GM19455 (cell line): ENCODE measurements around the gene TBC1D16.
"Not testable (repeated sequence)": the region's sequence is repeated elsewhere in the genome, so short reads cannot be mapped to it uniquely, and the experiment has no call there.

Experiments
- ATAC-seq: cut with Tn5 transposase; IDR thresholded peaks from one replicate; pipeline ENCODE4 v1.9.1; 2021; ENCODE audit not compliant: unreplicated experiment

Gene TBC1D16

GRCh38 chr17:79902146-79902791 is 133.4 kb downstream of the TBC1D16 start:
- no peak for ATAC-seq

GRCh38 chr17:79901131-79901530 is 134.5 kb downstream of the TBC1D16 start:
- no peak for ATAC-seq

GRCh38 chr17:79899584-79899983 is 136.1 kb downstream of the TBC1D16 start:
- ATAC-seq: no peak

- ATAC-seq: no peak
These were observed 138.2 kb downstream of the TBC1D16 start for GRCh38 chr17:79897243-79898063.

- not testable (repeated sequence) for ATAC-seq
These were observed 142.2 kb downstream of the TBC1D16 start for GRCh38 chr17:79893457-79893856.

GRCh38 chr17:79892457-79893241 is 143.0 kb downstream of the TBC1D16 start:
- no peak for ATAC-seq

DNA sequence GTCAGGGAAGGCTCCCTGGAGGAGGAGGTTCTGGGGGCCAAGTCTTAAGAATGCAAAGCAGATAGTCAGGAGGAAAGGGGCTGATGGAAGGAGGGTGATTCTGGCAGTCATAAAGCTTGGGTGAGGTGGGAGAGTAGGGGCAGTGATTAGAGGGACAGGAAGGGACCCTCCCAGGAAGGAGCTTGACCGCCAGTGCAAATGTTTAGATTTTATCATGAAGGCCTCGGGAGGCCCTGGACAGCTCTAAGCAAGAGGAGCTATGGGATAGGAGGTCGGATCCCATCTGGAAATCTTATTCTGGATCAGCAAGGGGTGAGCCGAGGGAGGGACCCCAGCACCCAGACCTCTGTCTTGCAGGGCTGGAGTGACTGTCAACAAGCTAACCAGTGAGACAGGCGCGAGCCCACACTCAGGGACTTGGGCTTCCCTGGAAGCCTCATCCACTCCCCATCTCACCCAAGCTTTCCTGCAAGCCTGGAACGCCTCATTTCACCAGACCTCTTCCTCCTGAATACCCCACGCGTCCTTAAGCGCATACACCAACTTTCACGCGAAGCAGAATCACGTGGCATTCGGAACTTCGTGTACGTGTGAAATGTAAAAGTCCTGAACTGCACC is 144.4 kb downstream of the TBC1D16 start:
- ATAC-seq: no peak

GRCh38 chr17:79890706-79891105 is 145.0 kb downstream of the TBC1D16 start:
- ATAC-seq: no peak

DNA sequence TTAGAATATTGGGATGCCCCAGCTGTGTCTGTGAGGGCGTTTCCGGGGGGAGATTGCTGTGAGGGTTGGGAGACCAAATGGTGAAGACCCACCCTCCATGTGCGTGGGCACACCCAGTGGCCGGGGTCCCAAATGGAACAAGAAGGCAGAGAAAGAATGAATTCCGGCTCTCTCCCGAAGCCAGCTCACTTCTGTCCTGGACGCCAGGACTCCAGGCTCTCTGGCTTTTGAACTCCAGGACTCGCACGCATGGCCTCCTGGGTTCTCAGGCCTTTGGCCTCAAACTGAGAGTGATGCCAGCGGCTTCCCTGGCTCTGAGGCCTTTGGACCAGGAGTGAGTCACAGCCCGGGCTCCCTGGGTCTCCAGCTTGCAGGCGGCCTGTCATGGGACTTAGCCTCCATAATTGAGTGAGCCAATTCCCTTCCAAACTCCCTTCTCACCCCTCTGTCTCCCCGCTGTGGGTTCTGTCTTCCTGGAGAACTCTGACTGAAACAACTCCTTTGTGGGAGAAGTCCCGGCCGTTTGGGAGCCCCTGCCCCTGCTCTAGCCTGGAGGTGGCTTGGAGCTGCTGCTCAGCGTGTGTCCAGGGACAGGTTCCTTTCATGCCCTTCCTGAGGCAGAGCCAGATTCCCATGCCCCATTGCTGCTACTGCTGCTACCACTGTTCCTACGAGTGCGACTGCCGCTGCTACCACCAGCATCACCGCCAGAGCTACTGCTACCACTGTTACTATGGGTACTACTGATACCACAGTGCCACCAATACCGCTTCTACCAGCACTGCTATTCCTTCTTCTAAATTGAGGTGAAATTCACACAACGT is 146.6 kb downstream of the TBC1D16 start:
- no peak for ATAC-seq

DNA sequence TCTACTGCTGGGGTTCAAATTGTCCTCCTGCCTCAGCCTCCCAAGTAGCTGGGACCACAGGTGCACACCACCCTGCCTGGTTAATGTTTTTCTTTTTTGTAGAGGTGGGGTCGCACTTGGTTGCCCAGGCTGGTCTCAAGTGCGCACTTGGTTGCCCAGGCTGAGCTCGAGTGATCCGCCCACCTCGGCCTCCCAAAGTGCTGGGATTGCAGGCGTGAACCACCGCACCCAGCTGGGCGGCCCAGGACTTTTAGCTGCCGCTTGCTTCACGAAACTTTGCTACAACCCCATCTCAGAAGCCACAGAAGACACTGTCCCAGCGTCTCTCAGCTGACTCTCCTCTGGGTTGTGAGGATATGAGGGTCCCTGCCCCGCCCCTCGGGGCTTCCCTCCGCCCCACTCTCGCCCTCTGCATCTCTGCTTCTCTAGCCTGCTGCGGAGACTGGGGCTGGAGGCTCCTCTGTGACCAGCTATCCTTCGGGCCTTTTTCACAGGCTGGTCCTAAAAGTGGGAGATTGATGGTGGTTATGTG is 147.6 kb downstream of the TBC1D16 start:
- no peak for ATAC-seq

GRCh38 chr17:79887451-79887991 is 148.2 kb downstream of the TBC1D16 start:
- ATAC-seq: no peak

GRCh38 chr17:79883202-79883601 is 152.5 kb downstream of the TBC1D16 start:
- no peak for ATAC-seq
